K562 (cell line): ENCODE measurements around the gene SLC24A4. TPM values are rescaled to one million over a fixed set of nuclear protein-coding genes. Genes with fewer than 3 reads are reported as not detected.

Experiments
- ATAC-seq: fragments of 200-7000 bp; cut with Tn5 transposase; 3 replicates; pipeline ENCODE4 v1.9.1; 2020; ENCODE audit warnings: moderate library complexity
- BruUV-seq: library from RNA; stranded (reverse); fragments of 400-500 nt; replicated peaks from 2 replicates; lab custom pipeline; 2021; lab: Mats Ljungman, UMichigan
- CTCF ChIA-PET: fragments of 300-600 bp; formaldehyde crosslinking; extraction: SDS; loops from one replicate; lab custom pipeline; 2021; ENCODE audit warnings: low intra/inter-chr PET ratio; lab: Yijun Ruan, JAX
- POLR2A ChIA-PET: fragments of 300-600, 350-650 bp; sonication (Branson Sonifier 250); formaldehyde crosslinking; extraction: SDS; loops from one replicate; lab custom pipeline; 2021; ENCODE audit warnings: antibody characterized with exemption, inconsistent platforms; lab: Yijun Ruan, JAX
- DNase-seq, 4 experiments: peaks; one replicate each; pipeline versions ENCODE4 v3.0.0 to v3.0.0-alpha.2; 2011 to 2018; ENCODE audit warnings: low spot score in 3 of 4, mixed read lengths in 3 of 4; ENCODE audit errors: extremely low read depth in 1 of 4
- FAIRE-seq: peaks from 2 replicates; lab custom pipeline; 2011; peaks lifted over from hg19 to GRCh38; lab: Jason Lieb, UNC
- H2AFZ ChIP-seq: 2 replicates; pipeline ENCODE4 v1.6.0; 2011; ENCODE audit warnings: low read depth, low read length, control low read depth, inconsistent platforms
- H3K27ac ChIP-seq: fragments of 200-600 bp; 3 replicates; pipeline ENCODE4 v1.8.0; 2011; ENCODE audit warnings: low read depth, mild to moderate bottlenecking, control low read depth, inconsistent platforms, low read length, moderate library complexity, mixed read lengths; ENCODE audit errors: extremely low read depth
- H3K27me3 ChIP-seq, 2 experiments: fragments of 300-600 bp in 1 of 2; 2 replicates in 1 of 2; 3 replicates in 1 of 2; pipeline versions ENCODE4 v1.6.0 to v1.8.0; 2011; ENCODE audit warnings: inconsistent platforms in 2 of 2, low read length in 2 of 2, mild to moderate bottlenecking in 1 of 2, mixed read lengths in 1 of 2, moderate library complexity in 1 of 2; ENCODE audit not compliant: control insufficient read depth in 2 of 2, insufficient read depth in 2 of 2
- H3K36me3 ChIP-seq: fragments of 300-600 bp; 3 replicates; pipeline ENCODE4 v1.8.0; 2011; ENCODE audit warnings: mild to moderate bottlenecking, low read length, inconsistent platforms; ENCODE audit not compliant: control insufficient read depth, insufficient read depth
- H3K4me1 ChIP-seq, 2 experiments: fragments of 200-600 bp in 1 of 2; replicated peaks in 1 of 2; 2 replicates in 1 of 2; 3 replicates in 1 of 2; pipeline versions ENCODE4 v1.5.1 to v1.8.0; 2011; ENCODE audit warnings: inconsistent platforms in 2 of 2, low read length in 2 of 2, mild to moderate bottlenecking in 1 of 2, mixed read lengths in 1 of 2, moderate library complexity in 1 of 2; ENCODE audit not compliant: control insufficient read depth in 2 of 2, insufficient read depth in 2 of 2
- H3K4me2 ChIP-seq: 2 replicates; pipeline ENCODE4 v1.6.1; 2011; ENCODE audit warnings: low read length, control low read depth, inconsistent platforms, mixed read lengths; ENCODE audit not compliant: insufficient read depth
- H3K4me3 ChIP-seq: fragments of 200-600 bp; sonication (generic), shearing (Covaris generic); 2 replicates; pipeline ENCODE4 v1.5.1; 2016; ENCODE audit warnings: control low read depth, inconsistent platforms
- H3K79me2 ChIP-seq: fragments of 200-600 bp; 3 replicates; pipeline ENCODE4 v1.8.0; 2011; ENCODE audit warnings: low read length, inconsistent platforms; ENCODE audit not compliant: control insufficient read depth, insufficient read depth
- H3K9ac ChIP-seq, 2 experiments: 2 replicates each; pipeline versions ENCODE4 v1.6.0 to v1.6.1; 2011; ENCODE audit warnings: low read depth in 2 of 2, low read length in 2 of 2, control low read depth in 1 of 2, inconsistent platforms in 1 of 2, mild to moderate bottlenecking in 1 of 2, mixed read lengths in 1 of 2; ENCODE audit not compliant: insufficient read depth in 1 of 2
- H3K9me1 ChIP-seq: one replicate; pipeline ENCODE4 v1.6.0; 2011; ENCODE audit warnings: inconsistent platforms, mild to moderate bottlenecking, low read length, moderate library complexity; ENCODE audit not compliant: control insufficient read depth, insufficient read depth
- H3K9me3 ChIP-seq: replicated peaks from 2 replicates; pipeline ENCODE4 v1.5.1; 2011; ENCODE audit warnings: low read depth, low read length, inconsistent platforms; ENCODE audit not compliant: control insufficient read depth, insufficient read depth
- H4K20me1 ChIP-seq: replicated peaks from 2 replicates; pipeline ENCODE4 v1.6.1; 2011; ENCODE audit warnings: low read length, inconsistent platforms, mixed read lengths; ENCODE audit not compliant: control insufficient read depth, insufficient read depth
- EHMT2 ChIP-seq: fragments of 450-650 bp; IDR thresholded peaks from 2 replicates; pipeline ENCODE4 v1.6.1; 2018; ENCODE audit warnings: antibody characterized with exemption
- FOXJ3 ChIP-seq: sonication (generic); formaldehyde crosslinking; IDR thresholded peaks from 2 replicates; pipeline ENCODE4 v1.4.0; 2020; ENCODE audit warnings: mild to moderate bottlenecking, missing genetic modification reagents
- KLF10 ChIP-seq: fragments of 250-450 bp; sonication (Bioruptor Pico); IDR thresholded peaks from 2 replicates; pipeline ENCODE4 v1.6.1; 2021; ENCODE audit warnings: matching md5 sums
- PRMT5 ChIP-seq: sonication (generic); formaldehyde crosslinking; IDR thresholded peaks from 2 replicates; pipeline ENCODE4 v1.5.0; 2020; ENCODE audit warnings: missing genetic modification reagents
- USF2 ChIP-seq: sonication (generic); formaldehyde crosslinking; IDR thresholded peaks from 2 replicates; pipeline ENCODE4 v1.5.0; 2020; ENCODE audit warnings: missing genetic modification reagents
- ZNF699 ChIP-seq: fragments of 250-450 bp; sonication (Bioruptor Pico); IDR thresholded peaks from 2 replicates; pipeline ENCODE4 v1.8.0; 2021; ENCODE audit warnings: mild to moderate bottlenecking, moderate library complexity; ENCODE audit not compliant: insufficient replicate concordance
- WGBS: fragments of 100-300 bp; shearing (Covaris generic); methylation state at CpG from one replicate; pipeline ENCODE4 v1.1.6; 2016; ENCODE audit warnings: low coverage, mixed read lengths; ENCODE audit not compliant: insufficient coverage; ENCODE audit errors: missing lambda C conversion rate; 5-methylcytosine and 5-hydroxymethylcytosine counted together
- in situ Hi-C: fragments of 300-500 bp; cut with MboI; formaldehyde crosslinking; loops from 4 replicates; pipeline ENCODE4 v1.15.0; 2018; ENCODE audit warnings: inconsistent platforms, mixed read lengths
- intact Hi-C: fragments of 100-400 bp; cut with micrococcal nuclease; formaldehyde crosslinking; loops from 2 replicates; pipeline ENCODE4 v1.14.2; 2022
- polyA plus RNA-seq, 8 experiments: library from polyadenylated mRNA; depleted of rRNA in 4 of 8; stranded (reverse) in 5 of 8; unstranded in 3 of 8; fragments of >200 nt; fragmentation: Nextera tagmentation in 2 of 8; fragmentation: Illumina TruSeq in 1 of 8; extraction: Ambion mirVana in 2 of 8; extraction: Trizol in 1 of 8; gene quantifications; 2 replicates each; pipeline versions ENCODE4 v1.2.1 to v1.2.3, GENCODE V29; 2011 to 2014; ENCODE audit warnings: inconsistent platforms in 1 of 8, missing spikeins in 1 of 8
- total RNA-seq, 7 experiments: library from RNA; depleted of rRNA in 6 of 7; stranded (reverse); fragments of >200 nt in 6 of 7; fragmentation: Illumina TruSeq in 2 of 7; extraction: Trizol in 2 of 7; gene quantifications; 2 replicates each; pipeline versions ENCODE4 v1.2.1 to v1.2.3, GENCODE V29; 2011 to 2021; ENCODE audit warnings: low replicate concordance in 1 of 7
- TF ChIP-seq, protein P1 (sequence below): fragments of 450-650 bp; IDR thresholded peaks from 2 replicates; pipeline ENCODE4 v1.6.1; 2016; ENCODE audit warnings: mild to moderate bottlenecking

Gene SLC24A4
- total and polyA plus RNA-seq, 9 of the 15 experiments (the other 6 are each of a cell fraction or from before 2014, with no cell fraction given): not detected

- ATAC-seq (0 out of 3 replicates have a peak, but pooled peaks have one; percentile 44), DNase-seq (peak in 3 of 4 experiments; percentile 23 to 25 (median 24)), FAIRE-seq (no peak)
- no TSS peak for BruUV-seq
- intact Hi-C loops: no loop called here
- CTCF ChIA-PET: no interaction called here
- Histone ChIP-seq H3K9me1 (no peaks in the 10 kb centered on the region), H3K4me1 (no peaks in the 10 kb centered on the region), H3K4me2 (no peak overlapping the region), H3K27me3 (peaks cover 0 to 5% of the 10 kb centered on the region in 2 experiments; a peak in 1 of 5 replicates), H2AFZ (no peak overlapping the region), H4K20me1 (no peaks in the 10 kb centered on the region), H3K4me3 (no peak overlapping the region)
- no peak for TF ChIP-seq KLF10
- TF ChIP-seq EHMT2: no peak
- peak; percentile 50 for TF ChIP-seq USF2 (CRISPR knock-in tag)
- TF ChIP-seq ZNF699 (CRISPR knock-in tag): no peak
- TF ChIP-seq PRMT5 (CRISPR knock-in tag): no peak
- no peak for TF ChIP-seq FOXJ3 (CRISPR knock-in tag)
- TF ChIP-seq, protein P1, sequence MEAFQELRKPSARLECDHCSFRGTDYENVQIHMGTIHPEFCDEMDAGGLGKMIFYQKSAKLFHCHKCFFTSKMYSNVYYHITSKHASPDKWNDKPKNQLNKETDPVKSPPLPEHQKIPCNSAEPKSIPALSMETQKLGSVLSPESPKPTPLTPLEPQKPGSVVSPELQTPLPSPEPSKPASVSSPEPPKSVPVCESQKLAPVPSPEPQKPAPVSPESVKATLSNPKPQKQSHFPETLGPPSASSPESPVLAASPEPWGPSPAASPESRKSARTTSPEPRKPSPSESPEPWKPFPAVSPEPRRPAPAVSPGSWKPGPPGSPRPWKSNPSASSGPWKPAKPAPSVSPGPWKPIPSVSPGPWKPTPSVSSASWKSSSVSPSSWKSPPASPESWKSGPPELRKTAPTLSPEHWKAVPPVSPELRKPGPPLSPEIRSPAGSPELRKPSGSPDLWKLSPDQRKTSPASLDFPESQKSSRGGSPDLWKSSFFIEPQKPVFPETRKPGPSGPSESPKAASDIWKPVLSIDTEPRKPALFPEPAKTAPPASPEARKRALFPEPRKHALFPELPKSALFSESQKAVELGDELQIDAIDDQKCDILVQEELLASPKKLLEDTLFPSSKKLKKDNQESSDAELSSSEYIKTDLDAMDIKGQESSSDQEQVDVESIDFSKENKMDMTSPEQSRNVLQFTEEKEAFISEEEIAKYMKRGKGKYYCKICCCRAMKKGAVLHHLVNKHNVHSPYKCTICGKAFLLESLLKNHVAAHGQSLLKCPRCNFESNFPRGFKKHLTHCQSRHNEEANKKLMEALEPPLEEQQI: no peak
- TF ChIP-seq, all 486 proteins: peak for 1
- Histone ChIP-seq H3K9ac (no peak overlapping the region), H3K27ac (no peak overlapping the region), H3K36me3 (no peaks in the 10 kb centered on the region), H3K9me3 (no peaks in the 10 kb centered on the region), H3K79me2 (no peaks in the 10 kb centered on the region)
- POLR2A ChIA-PET: interaction anchor here (0.5 kb wide), 1 partner anchor 172 kb away, joined by 5 read pairs; no protein-coding TSS in a partner anchor
- 0% methylated on average over 2 of the region's 2 CpGs for WGBS
- in situ Hi-C loops: no loop called here
Observed at GRCh38 chr14:92294506-92294905, 28.5 kb upstream of the SLC24A4 start.
